B cell (primary cell): ENCODE results near the gene COMMD4. TPM values are rescaled to one million over a fixed set of nuclear protein-coding genes. Genes with fewer than 3 reads are reported as not detected.

Source experiments
- ATAC-seq: fragments of 200-7000 bp; cut with Tn5 transposase; one replicate; pipeline ENCODE4 v1.10.0; 2021; ENCODE audit warnings: low read depth, mild to moderate bottlenecking, moderate number of reproducible peaks, moderate library complexity
- CTCF ChIA-PET: fragments of 350-600 bp; sonication (Branson Sonifier 250); formaldehyde crosslinking; loops from one replicate; lab custom pipeline; 2021; ENCODE audit warnings: antibody characterized with exemption, inconsistent platforms; lab: Charles Lee
- POLR2A ChIA-PET: fragments of 350-600 bp; sonication (Branson Sonifier 250); formaldehyde crosslinking; loops from one replicate; lab custom pipeline; 2021; ENCODE audit warnings: antibody characterized with exemption; lab: Charles Lee
- DNase-seq: peaks from one replicate; pipeline ENCODE4 v3.0.0; 2013
- H2AFZ ChIP-seq: 2 replicates; pipeline ENCODE4 v1.6.1; 2012; ENCODE audit warnings: mild to moderate bottlenecking, low read depth, low read length; ENCODE audit not compliant: insufficient read depth, poor library complexity, severe bottlenecking
- H3K27ac ChIP-seq, 2 donors: 1 replicate in 1 of 2; 2 replicates in 1 of 2; pipeline ENCODE4 v1.5.1; 2012 to 2013; ENCODE audit warnings: low read length in 2 of 2, mild to moderate bottlenecking in 2 of 2, moderate library complexity in 1 of 2
- H3K27me3 ChIP-seq, 4 experiments: fragments of 200-600 bp in 1 of 4; sonication (generic) in 1 of 4; replicated peaks in 1 of 4; 1 replicate in 2 of 4; 2 replicates in 2 of 4; pipeline versions ENCODE4 v1.6.1 to v1.7.0; 2013 to 2016; ENCODE audit warnings: low read length in 3 of 4, mild to moderate bottlenecking in 2 of 4, mixed read lengths in 1 of 4, moderate library complexity in 1 of 4; ENCODE audit not compliant: insufficient read depth in 4 of 4, control insufficient read depth in 3 of 4; ENCODE audit errors: control extremely low read depth in 1 of 4
- H3K36me3 ChIP-seq, 2 experiments: replicated peaks in 1 of 2; 1 replicate in 1 of 2; 2 replicates in 1 of 2; pipeline versions ENCODE4 v1.6.1 to v1.7.1; 2013; ENCODE audit warnings: low read length in 1 of 2; ENCODE audit not compliant: insufficient read depth in 2 of 2, control insufficient read depth in 1 of 2; ENCODE audit errors: control extremely low read depth in 1 of 2, extremely low read depth in 1 of 2
- H3K4me1 ChIP-seq, 2 donors: fragments of 200-600 bp in 1 of 2; sonication (generic) in 1 of 2; 1 replicate in 1 of 2; 2 replicates in 1 of 2; pipeline versions ENCODE4 v1.5.1 to v1.6.1; 2013 to 2017; ENCODE audit warnings: low read length in 2 of 2; ENCODE audit not compliant: control insufficient read depth in 2 of 2, insufficient read depth in 2 of 2
- H3K4me2 ChIP-seq: replicated peaks from 2 replicates; pipeline ENCODE3; 2012; ENCODE audit warnings: mild to moderate bottlenecking, low read depth, low read length; ENCODE audit not compliant: poor library complexity, severe bottlenecking
- H3K4me3 ChIP-seq, 5 experiments: fragments of 200-600 bp in 1 of 5; sonication (generic) in 1 of 5; 1 replicate in 3 of 5; 2 replicates in 2 of 5; pipeline versions ENCODE4 v1.5.1 to v1.7.0; 2011 to 2016; ENCODE audit warnings: low read length in 4 of 5, mild to moderate bottlenecking in 4 of 5, low read depth in 2 of 5, control low read depth in 1 of 5, moderate library complexity in 1 of 5; ENCODE audit not compliant: insufficient read depth in 1 of 5; ENCODE audit errors: control extremely low read depth in 1 of 5, extremely low read depth in 1 of 5
- H3K79me2 ChIP-seq: fragments of 200-600 bp; sonication (generic); one replicate; pipeline ENCODE4 v1.6.0; 2016; ENCODE audit warnings: low read length; ENCODE audit not compliant: control insufficient read depth, insufficient read depth
- H3K9ac ChIP-seq: fragments of 200-600 bp; sonication (generic); 2 replicates; pipeline ENCODE4 v1.6.1; 2017; ENCODE audit warnings: mild to moderate bottlenecking, low read length, moderate library complexity
- H3K9me3 ChIP-seq, 3 donors: one replicate each; pipeline versions ENCODE4 v1.6.1 to v1.7.1; 2013; ENCODE audit warnings: low read length in 2 of 3; ENCODE audit not compliant: control insufficient read depth in 2 of 3, insufficient read depth in 1 of 3; ENCODE audit errors: control extremely low read depth in 1 of 3
- H4K20me1 ChIP-seq: 2 replicates; pipeline ENCODE4 v1.6.0; 2012; ENCODE audit warnings: mild to moderate bottlenecking, low read length; ENCODE audit not compliant: insufficient read depth, control insufficient read depth, poor library complexity, severe bottlenecking
- H3K27ac Mint-ChIP-seq: one replicate; pipeline ENCODE4 v1.8.0; 2021; ENCODE audit warnings: mixed read lengths
- H3K27me3 Mint-ChIP-seq: one replicate; pipeline ENCODE4 v1.8.0; 2021; ENCODE audit warnings: mixed read lengths
- H3K4me1 Mint-ChIP-seq: one replicate; pipeline ENCODE4 v1.8.0; 2021; ENCODE audit warnings: mixed read lengths
- H3K4me3 Mint-ChIP-seq: one replicate; pipeline ENCODE4 v1.8.0; 2021; ENCODE audit warnings: mixed read lengths
- H3K9me3 Mint-ChIP-seq: one replicate; pipeline ENCODE4 v1.8.0; 2022; ENCODE audit warnings: mixed read lengths; ENCODE audit not compliant: insufficient read depth
- CTCF ChIP-seq: fragments of 200-600 bp; IDR thresholded peaks from one replicate; pipeline ENCODE4 v1.8.0; 2022; ENCODE audit warnings: antibody characterized with exemption, mild to moderate bottlenecking
- EZH2 ChIP-seq: IDR thresholded peaks from 2 replicates; pipeline ENCODE4 v1.6.1; 2012; ENCODE audit warnings: borderline replicate concordance, low read depth, mild to moderate bottlenecking, moderate library complexity, low read length; ENCODE audit not compliant: insufficient read depth, poor library complexity, severe bottlenecking
- WGBS: methylation state at CpG from one replicate; pipeline ENCODE4 v1.1.5; 2013; ENCODE audit warnings: missing lambda C conversion rate; ENCODE audit not compliant: insufficient coverage; 5-methylcytosine and 5-hydroxymethylcytosine counted together
- intact Hi-C: fragments of 100-400 bp; cut with micrococcal nuclease; formaldehyde crosslinking; loops from one replicate; pipeline ENCODE4 v1.10.0; 2022
- polyA plus RNA-seq: library from polyadenylated mRNA; depleted of rRNA; stranded (reverse); fragments of >200 nt; gene quantifications from 2 replicates; pipeline ENCODE4 v1.2.3, GENCODE V29; 2012
- total RNA-seq, 2 donors: library from RNA; stranded (reverse); fragments of 120-200 nt in 1 of 2; gene quantifications; 1 replicate in 1 of 2; 2 replicates in 1 of 2; pipeline versions ENCODE4 v1.2.3 to v1.2.4, GENCODE V29; 2013 to 2022

The COMMD4 gene
- total and polyA plus RNA-seq, 2 donors (not counting 1 experiment from before 2014, with no cell fraction given) = 57.9 to 63.5 TPM

- Histone ChIP-seq H3K36me3 (peaks cover 0 to 41% of the 10 kb centered on the region in 2 experiments), H3K9me3 (no peaks in the 10 kb centered on the region), H2AFZ (no peak overlapping the region), H3K27ac (peak overlapping the region; percentile 98 to 99), H3K79me2 (peaks cover 4% of the 10 kb centered on the region), H4K20me1 (peaks cover 11% of the 10 kb centered on the region), H3K27me3 (no peaks in the 10 kb centered on the region), H3K4me2 (no peak overlapping the region), H3K9ac (no peak overlapping the region), H3K4me1 (peaks cover 13 to 19% of the 10 kb centered on the region in 2 donors), H3K4me3 (no peak overlapping the region)
- intact Hi-C loops = loop anchor here (5.0 kb wide), 1 partner anchor 433 kb away; the partner anchor contains the start of gene COX5A
- no peaks in the 10 kb centered on the region for H3K27me3 Mint-ChIP-seq
- no peak for ATAC-seq
- CTCF ChIA-PET = interaction anchor here (2.7 to 4.3 kb wide), 4 partner anchors 10 to 313 kb away, joined by 15 to 51 read pairs (median 26); partner anchors contain the start of gene SIN3A
- no peaks in the 10 kb centered on the region for H3K9me3 Mint-ChIP-seq
- POLR2A ChIA-PET = interaction anchor here (3.9 kb wide), 1 partner anchor 83 kb away, joined by 62 read pairs; the partner anchor contains the start of gene SIN3A
- DNase-seq = no peak
- peaks cover 29% of the 10 kb centered on the region for H3K4me1 Mint-ChIP-seq
- H3K27ac Mint-ChIP-seq = no peak overlapping the region
- TF ChIP-seq CTCF = no peak
- no peak for TF ChIP-seq EZH2
- WGBS = 98% methylated on average over 6 of the region's 7 CpGs
- H3K4me3 Mint-ChIP-seq = peak overlapping the region; percentile 93
Observed at GRCh38 chr15:75369897-75370581, 34.2 kb downstream of the COMMD4 start.

GRCh38 chr15:75371486-75371885 is 35.6 kb downstream of the COMMD4 start:
- H3K4me3 Mint-ChIP-seq = no peak overlapping the region
- ChIA-PET CTCF (interaction anchor here (0.6 kb wide), 1 partner anchor 438 kb away, joined by 3 read pairs; no protein-coding TSS in a partner anchor), POLR2A (no interaction called here)
- Histone ChIP-seq H3K9ac (no peak overlapping the region), H4K20me1 (peaks cover 11% of the 10 kb centered on the region), H3K4me3 (no peak overlapping the region), H3K27ac (no peak overlapping the region), H3K9me3 (no peaks in the 10 kb centered on the region), H3K4me2 (no peak overlapping the region), H3K4me1 (peaks cover 13 to 19% of the 10 kb centered on the region in 2 donors), H2AFZ (no peak overlapping the region), H3K79me2 (peaks cover 4% of the 10 kb centered on the region), H3K36me3 (peaks cover 2 to 45% of the 10 kb centered on the region in 2 experiments), H3K27me3 (no peaks in the 10 kb centered on the region)
- no peak overlapping the region for H3K27ac Mint-ChIP-seq
- no peak for TF ChIP-seq CTCF
- no peak for TF ChIP-seq EZH2
- 92% methylated on average over 1 of the region's 1 CpG for WGBS
- DNase-seq = no peak
- no peak for ATAC-seq
- no peaks in the 10 kb centered on the region for H3K27me3 Mint-ChIP-seq
- no peaks in the 10 kb centered on the region for H3K9me3 Mint-ChIP-seq
- intact Hi-C loops = no loop called here
- peaks cover 29% of the 10 kb centered on the region for H3K4me1 Mint-ChIP-seq
